Measurements from ENCODE around the gene PTCSC3.

DNA sequence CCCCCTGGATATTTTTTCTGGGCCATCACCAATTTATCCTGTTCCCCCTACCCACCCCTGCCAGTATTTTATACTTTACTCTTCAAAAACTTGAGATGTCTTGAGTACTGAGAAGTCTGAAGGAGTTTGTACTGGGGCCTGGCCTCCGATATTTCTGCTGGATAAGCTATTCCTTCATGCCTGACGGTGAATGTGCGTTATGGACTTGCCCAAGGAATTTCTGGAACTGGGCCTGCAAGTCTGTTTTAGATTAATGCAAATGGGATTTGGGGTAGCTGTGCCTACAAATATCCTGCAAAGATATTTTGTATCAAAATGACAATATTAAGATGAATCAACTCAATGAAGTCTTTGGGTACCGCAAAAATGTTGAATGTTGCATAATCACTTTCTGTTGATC is at the start of gene PTCSC3:
- TF ChIP-seq CTCF (IDR thresholded peaks at IDR 0.05) (no peak), TCF7L2 (IDR thresholded peaks at IDR 0.05; ENCODE audit: low read depth, low read length) (no peak), POLR2AphosphoS5 (IDR thresholded peaks at IDR 0.05; ENCODE audit: low read depth, low read length) (no peak), SIN3A (IDR thresholded peaks at IDR 0.05; ENCODE audit: borderline replicate concordance, insufficient read depth, low read depth, low read length) (no peak), REST (IDR thresholded peaks at IDR 0.05; ENCODE audit: insufficient read depth in 1 of 2, low read depth in 2 of 2, low read length in 1 of 2) (no peak)

Data from Panc1 (cell line).